B cell (primary cell): Measurements from ENCODE around the gene BICRAL. TPM values are rescaled to one million over a fixed set of nuclear protein-coding genes. Genes with fewer than 3 reads are reported as not detected.

ENCODE experiments used
- ATAC-seq: fragments of 200-7000 bp; cut with Tn5 transposase; one replicate; pipeline ENCODE4 v1.10.0; 2021; ENCODE audit warnings: low read depth, mild to moderate bottlenecking, moderate number of reproducible peaks, moderate library complexity
- CTCF ChIA-PET: fragments of 350-600 bp; sonication (Branson Sonifier 250); formaldehyde crosslinking; loops from one replicate; lab custom pipeline; 2021; ENCODE audit warnings: antibody characterized with exemption, inconsistent platforms; lab: Charles Lee
- POLR2A ChIA-PET: fragments of 350-600 bp; sonication (Branson Sonifier 250); formaldehyde crosslinking; loops from one replicate; lab custom pipeline; 2021; ENCODE audit warnings: antibody characterized with exemption; lab: Charles Lee
- DNase-seq: peaks from one replicate; pipeline ENCODE4 v3.0.0; 2013
- H2AFZ ChIP-seq: 2 replicates; pipeline ENCODE4 v1.6.1; 2012; ENCODE audit warnings: mild to moderate bottlenecking, low read depth, low read length; ENCODE audit not compliant: insufficient read depth, poor library complexity, severe bottlenecking
- H3K27ac ChIP-seq, 2 donors: 1 replicate in 1 of 2; 2 replicates in 1 of 2; pipeline ENCODE4 v1.5.1; 2012 to 2013; ENCODE audit warnings: low read length in 2 of 2, mild to moderate bottlenecking in 2 of 2, moderate library complexity in 1 of 2
- H3K27me3 ChIP-seq, 4 experiments: fragments of 200-600 bp in 1 of 4; sonication (generic) in 1 of 4; replicated peaks in 1 of 4; 1 replicate in 2 of 4; 2 replicates in 2 of 4; pipeline versions ENCODE4 v1.6.1 to v1.7.0; 2013 to 2016; ENCODE audit warnings: low read length in 3 of 4, mild to moderate bottlenecking in 2 of 4, mixed read lengths in 1 of 4, moderate library complexity in 1 of 4; ENCODE audit not compliant: insufficient read depth in 4 of 4, control insufficient read depth in 3 of 4; ENCODE audit errors: control extremely low read depth in 1 of 4
- H3K36me3 ChIP-seq, 2 experiments: replicated peaks in 1 of 2; 1 replicate in 1 of 2; 2 replicates in 1 of 2; pipeline versions ENCODE4 v1.6.1 to v1.7.1; 2013; ENCODE audit warnings: low read length in 1 of 2; ENCODE audit not compliant: insufficient read depth in 2 of 2, control insufficient read depth in 1 of 2; ENCODE audit errors: control extremely low read depth in 1 of 2, extremely low read depth in 1 of 2
- H3K4me1 ChIP-seq, 2 donors: fragments of 200-600 bp in 1 of 2; sonication (generic) in 1 of 2; 1 replicate in 1 of 2; 2 replicates in 1 of 2; pipeline versions ENCODE4 v1.5.1 to v1.6.1; 2013 to 2017; ENCODE audit warnings: low read length in 2 of 2; ENCODE audit not compliant: control insufficient read depth in 2 of 2, insufficient read depth in 2 of 2
- H3K4me2 ChIP-seq: replicated peaks from 2 replicates; pipeline ENCODE3; 2012; ENCODE audit warnings: mild to moderate bottlenecking, low read depth, low read length; ENCODE audit not compliant: poor library complexity, severe bottlenecking
- H3K4me3 ChIP-seq, 5 experiments: fragments of 200-600 bp in 1 of 5; sonication (generic) in 1 of 5; 1 replicate in 3 of 5; 2 replicates in 2 of 5; pipeline versions ENCODE4 v1.5.1 to v1.7.0; 2011 to 2016; ENCODE audit warnings: low read length in 4 of 5, mild to moderate bottlenecking in 4 of 5, low read depth in 2 of 5, control low read depth in 1 of 5, moderate library complexity in 1 of 5; ENCODE audit not compliant: insufficient read depth in 1 of 5; ENCODE audit errors: control extremely low read depth in 1 of 5, extremely low read depth in 1 of 5
- H3K79me2 ChIP-seq: fragments of 200-600 bp; sonication (generic); one replicate; pipeline ENCODE4 v1.6.0; 2016; ENCODE audit warnings: low read length; ENCODE audit not compliant: control insufficient read depth, insufficient read depth
- H3K9ac ChIP-seq: fragments of 200-600 bp; sonication (generic); 2 replicates; pipeline ENCODE4 v1.6.1; 2017; ENCODE audit warnings: mild to moderate bottlenecking, low read length, moderate library complexity
- H3K9me3 ChIP-seq, 3 donors: one replicate each; pipeline versions ENCODE4 v1.6.1 to v1.7.1; 2013; ENCODE audit warnings: low read length in 2 of 3; ENCODE audit not compliant: control insufficient read depth in 2 of 3, insufficient read depth in 1 of 3; ENCODE audit errors: control extremely low read depth in 1 of 3
- H4K20me1 ChIP-seq: 2 replicates; pipeline ENCODE4 v1.6.0; 2012; ENCODE audit warnings: mild to moderate bottlenecking, low read length; ENCODE audit not compliant: insufficient read depth, control insufficient read depth, poor library complexity, severe bottlenecking
- H3K27ac Mint-ChIP-seq: one replicate; pipeline ENCODE4 v1.8.0; 2021; ENCODE audit warnings: mixed read lengths
- H3K27me3 Mint-ChIP-seq: one replicate; pipeline ENCODE4 v1.8.0; 2021; ENCODE audit warnings: mixed read lengths
- H3K4me1 Mint-ChIP-seq: one replicate; pipeline ENCODE4 v1.8.0; 2021; ENCODE audit warnings: mixed read lengths
- H3K4me3 Mint-ChIP-seq: one replicate; pipeline ENCODE4 v1.8.0; 2021; ENCODE audit warnings: mixed read lengths
- H3K9me3 Mint-ChIP-seq: one replicate; pipeline ENCODE4 v1.8.0; 2022; ENCODE audit warnings: mixed read lengths; ENCODE audit not compliant: insufficient read depth
- CTCF ChIP-seq: fragments of 200-600 bp; IDR thresholded peaks from one replicate; pipeline ENCODE4 v1.8.0; 2022; ENCODE audit warnings: antibody characterized with exemption, mild to moderate bottlenecking
- EZH2 ChIP-seq: IDR thresholded peaks from 2 replicates; pipeline ENCODE4 v1.6.1; 2012; ENCODE audit warnings: borderline replicate concordance, low read depth, mild to moderate bottlenecking, moderate library complexity, low read length; ENCODE audit not compliant: insufficient read depth, poor library complexity, severe bottlenecking
- WGBS: methylation state at CpG from one replicate; pipeline ENCODE4 v1.1.5; 2013; ENCODE audit warnings: missing lambda C conversion rate; ENCODE audit not compliant: insufficient coverage; 5-methylcytosine and 5-hydroxymethylcytosine counted together
- intact Hi-C: fragments of 100-400 bp; cut with micrococcal nuclease; formaldehyde crosslinking; loops from one replicate; pipeline ENCODE4 v1.10.0; 2022
- polyA plus RNA-seq: library from polyadenylated mRNA; depleted of rRNA; stranded (reverse); fragments of >200 nt; gene quantifications from 2 replicates; pipeline ENCODE4 v1.2.3, GENCODE V29; 2012
- total RNA-seq, 2 donors: library from RNA; stranded (reverse); fragments of 120-200 nt in 1 of 2; gene quantifications; 1 replicate in 1 of 2; 2 replicates in 1 of 2; pipeline versions ENCODE4 v1.2.3 to v1.2.4, GENCODE V29; 2013 to 2022

BICRAL gene
- total and polyA plus RNA-seq, 2 donors (not counting 1 experiment from before 2014, with no cell fraction given): 17.5 to 34.1 TPM

GRCh38 chr6:42911171-42912021 lies 129.5 kb downstream of the BICRAL start:
- Histone ChIP-seq H4K20me1 (no peaks in the 10 kb centered on the region), H3K4me1 (peaks cover 3 to 17% of the 10 kb centered on the region in 2 donors), H3K27me3 (peaks cover 0 to 10% (median 1%) of the 10 kb centered on the region in 4 experiments), H3K36me3 (no peaks in the 10 kb centered on the region), H3K27ac (no peak overlapping the region), H3K4me3 (peak overlapping the region in 2 of 5 experiments; percentile 14 to 28), H3K9ac (peak overlapping the region; percentile 23), H3K9me3 (peaks cover 0 to 5% (median 0%) of the 10 kb centered on the region in 3 donors), H3K4me2 (peak overlapping the region; percentile 58), H2AFZ (peak overlapping the region; percentile 58), H3K79me2 (no peaks in the 10 kb centered on the region)
- intact Hi-C loops: no loop called here
- ATAC-seq: no peak
- Mint-ChIP-seq H3K27me3 (peaks cover 6% of the 10 kb centered on the region), H3K4me3 (peak overlapping the region; percentile 77), H3K9me3 (no peaks in the 10 kb centered on the region), H3K4me1 (peaks cover 6% of the 10 kb centered on the region), H3K27ac (no peak overlapping the region)
- no peak for TF ChIP-seq EZH2
- no peak for TF ChIP-seq CTCF
- POLR2A ChIA-PET: interaction anchor here (0.7 kb wide), 1 partner anchor 185 kb away, joined by 3 read pairs; no protein-coding TSS in a partner anchor
- 38% methylated on average over 42 of the region's 49 CpGs for WGBS
- CTCF ChIA-PET: interaction anchor here (0.8 kb wide), 1 partner anchor 12 kb away, joined by 3 read pairs; no protein-coding TSS in a partner anchor
- DNase-seq: no peak

- no peak overlapping the region for H3K4me3 Mint-ChIP-seq
- DNase-seq: no peak
- H3K4me1 Mint-ChIP-seq: peaks cover 6% of the 10 kb centered on the region
- Histone ChIP-seq H3K4me1 (peaks cover 3 to 17% of the 10 kb centered on the region in 2 donors), H3K4me3 (no peak overlapping the region), H4K20me1 (no peaks in the 10 kb centered on the region), H3K9ac (no peak overlapping the region), H3K4me2 (no peak overlapping the region), H3K9me3 (peaks cover 0 to 5% (median 0%) of the 10 kb centered on the region in 3 donors), H3K27me3 (peaks cover 0 to 10% (median 1%) of the 10 kb centered on the region in 4 experiments), H3K36me3 (no peaks in the 10 kb centered on the region), H3K79me2 (no peaks in the 10 kb centered on the region), H2AFZ (no peak overlapping the region), H3K27ac (no peak overlapping the region)
- H3K9me3 Mint-ChIP-seq: no peaks in the 10 kb centered on the region
- ChIA-PET CTCF (interaction anchor here (0.7 to 1.2 kb wide), 4 partner anchors 18 to 94 kb away, joined by 3 to 6 read pairs (median 3); no protein-coding TSS in a partner anchor), POLR2A (interaction anchor here (0.7 to 1.1 kb wide), 2 partner anchors 15 to 253 kb away, joined by 5 read pairs; partner anchors contain the start of gene CNPY3)
- intact Hi-C loops: no loop called here
- no peak for ATAC-seq
- TF ChIP-seq EZH2 (no peak), CTCF (no peak)
- 93% methylated on average over 3 of the region's 4 CpGs for WGBS
- no peak overlapping the region for H3K27ac Mint-ChIP-seq
- peaks cover 6% of the 10 kb centered on the region for H3K27me3 Mint-ChIP-seq
Observed at GRCh38 chr6:42914546-42914945, 132.7 kb downstream of the BICRAL start.
